CD14-positive monocyte (primary cell): ENCODE measurements around the gene ZNF296. TPM values are rescaled to one million over a fixed set of nuclear protein-coding genes. Genes with fewer than 3 reads are reported as not detected.

Experiments used
- DNase-seq, 3 donors: peaks; one replicate each; pipeline ENCODE4 v3.0.0-alpha.2; 2011 to 2022
- H2AFZ ChIP-seq: 2 replicates; pipeline ENCODE4 v1.6.0; 2012; ENCODE audit warnings: mild to moderate bottlenecking, low read depth, low read length, inconsistent platforms; ENCODE audit not compliant: insufficient read depth, poor library complexity, severe bottlenecking
- H3K27ac ChIP-seq, 2 donors: 1 replicate in 1 of 2; 2 replicates in 1 of 2; pipeline ENCODE4 v1.5.1; 2012 to 2013; ENCODE audit warnings: low read length in 2 of 2, control low read depth in 1 of 2, inconsistent platforms in 1 of 2, low read depth in 1 of 2, mild to moderate bottlenecking in 1 of 2
- H3K27me3 ChIP-seq, 2 donors: one replicate each; pipeline versions ENCODE4 v1.6.0 to v1.6.1; 2011 to 2013; ENCODE audit warnings: low read length in 2 of 2; ENCODE audit not compliant: control insufficient read depth in 2 of 2, insufficient read depth in 2 of 2
- H3K36me3 ChIP-seq, 2 donors: replicated peaks in 1 of 2; 1 replicate in 1 of 2; 2 replicates in 1 of 2; pipeline versions ENCODE4 v1.5.1 to v1.6.1; 2012 to 2013; ENCODE audit warnings: low read length in 2 of 2, control low read depth in 1 of 2, inconsistent platforms in 1 of 2, mild to moderate bottlenecking in 1 of 2; ENCODE audit not compliant: insufficient read depth in 2 of 2, control insufficient read depth in 1 of 2
- H3K4me1 ChIP-seq, 2 donors: 1 replicate in 1 of 2; 2 replicates in 1 of 2; pipeline versions ENCODE4 v1.5.1 to v1.6.1; 2012 to 2013; ENCODE audit warnings: low read length in 2 of 2, control low read depth in 1 of 2, inconsistent platforms in 1 of 2, mild to moderate bottlenecking in 1 of 2, moderate library complexity in 1 of 2; ENCODE audit not compliant: insufficient read depth in 2 of 2, control insufficient read depth in 1 of 2
- H3K4me2 ChIP-seq: replicated peaks from 2 replicates; pipeline ENCODE3; 2012; ENCODE audit warnings: low read length, moderate library complexity, mild to moderate bottlenecking; ENCODE audit not compliant: poor library complexity, severe bottlenecking; ENCODE audit errors: extremely low read depth
- H3K4me3 ChIP-seq, 3 experiments: fragments of 200-600 bp in 1 of 3; sonication (generic) in 1 of 3; replicated peaks in 1 of 3; 1 replicate in 2 of 3; 2 replicates in 1 of 3; pipeline ENCODE4 v1.5.1; 2011 to 2013; ENCODE audit warnings: low read length in 3 of 3, mild to moderate bottlenecking in 3 of 3, control low read depth in 2 of 3, low read depth in 2 of 3, inconsistent platforms in 1 of 3, moderate library complexity in 1 of 3
- H3K79me2 ChIP-seq: 2 replicates; pipeline ENCODE4 v1.6.0; 2012; ENCODE audit warnings: mild to moderate bottlenecking, control low read depth, inconsistent platforms, low read length, moderate library complexity; ENCODE audit not compliant: insufficient read depth
- H3K9ac ChIP-seq: 2 replicates; pipeline ENCODE4 v1.6.0; 2017; ENCODE audit warnings: low read length, mild to moderate bottlenecking; ENCODE audit not compliant: insufficient read depth, poor library complexity, severe bottlenecking
- H3K9me3 ChIP-seq, 2 donors: replicated peaks in 1 of 2; 1 replicate in 1 of 2; 2 replicates in 1 of 2; pipeline versions ENCODE4 v1.5.1 to v1.6.1; 2012 to 2013; ENCODE audit warnings: low read length in 2 of 2, control low read depth in 1 of 2; ENCODE audit not compliant: control insufficient read depth in 1 of 2, insufficient read depth in 1 of 2
- H4K20me1 ChIP-seq: 2 replicates; pipeline ENCODE4 v1.6.0; 2012; ENCODE audit warnings: mild to moderate bottlenecking, low read length, control low read depth, moderate library complexity; ENCODE audit not compliant: insufficient read depth
- H3K27ac Mint-ChIP-seq, 7 donors: one replicate each; pipeline ENCODE4 v1.8.0; 2020; ENCODE audit warnings: mild to moderate bottlenecking in 7 of 7, mixed read lengths in 7 of 7, moderate library complexity in 6 of 7, inconsistent platforms in 2 of 7
- H3K27me3 Mint-ChIP-seq, 3 donors: one replicate each; pipeline ENCODE4 v1.8.0; 2021 to 2022; ENCODE audit warnings: low read depth in 3 of 3, mild to moderate bottlenecking in 3 of 3, mixed read lengths in 3 of 3, moderate library complexity in 3 of 3, inconsistent platforms in 1 of 3
- H3K36me3 Mint-ChIP-seq, 2 donors: one replicate each; pipeline ENCODE4 v1.8.0; 2020; ENCODE audit warnings: mixed read lengths in 2 of 2, inconsistent platforms in 1 of 2, mild to moderate bottlenecking in 1 of 2
- H3K4me1 Mint-ChIP-seq: one replicate; pipeline ENCODE4 v1.8.0; 2020; ENCODE audit warnings: mild to moderate bottlenecking, mixed read lengths
- H3K4me3 Mint-ChIP-seq, 2 donors: one replicate each; pipeline ENCODE4 v1.8.0; 2020; ENCODE audit warnings: mild to moderate bottlenecking in 2 of 2, mixed read lengths in 2 of 2, moderate library complexity in 1 of 2
- H3K9me3 Mint-ChIP-seq, 7 donors: one replicate each; pipeline ENCODE4 v1.8.0; 2020 to 2022; ENCODE audit warnings: mixed read lengths in 7 of 7, mild to moderate bottlenecking in 6 of 7, moderate library complexity in 6 of 7, inconsistent platforms in 2 of 7
- CTCF ChIP-seq: fragments of 200-600 bp; IDR thresholded peaks from one replicate; pipeline ENCODE4 v1.8.0; 2022; ENCODE audit warnings: antibody characterized with exemption, mild to moderate bottlenecking
- WGBS: methylation state at CpG from one replicate; pipeline ENCODE4 v1.1.5; 2013; ENCODE audit warnings: missing lambda C conversion rate; ENCODE audit not compliant: insufficient coverage; 5-methylcytosine and 5-hydroxymethylcytosine counted together
- intact Hi-C, 2 donors: fragments of 100-400 bp; cut with micrococcal nuclease; formaldehyde crosslinking; loops; one replicate each; pipeline versions ENCODE4 v1.15.0 to v1.15.1; 2023
- polyA plus RNA-seq, 3 donors: library from polyadenylated mRNA; depleted of rRNA in 1 of 3; unstranded in 2 of 3; stranded (reverse) in 1 of 3; fragments of 300-500 nt in 2 of 3; fragments of >200 nt in 1 of 3; fragmentation: Illumina TruSeq in 2 of 3; gene quantifications; 1 replicate in 2 of 3; 2 replicates in 1 of 3; pipeline ENCODE4 v1.2.3, GENCODE V29; 2012 to 2021

ZNF296 gene
- polyA plus RNA-seq, 3 donors = 3.8 to 7.2 (median 6.5) TPM

- Histone ChIP-seq H3K27me3 (no peaks in the 10 kb centered on the region), H3K4me3 (no peak overlapping the region), H3K9me3 (no peaks in the 10 kb centered on the region), H3K4me2 (no peak overlapping the region), H3K79me2 (peaks cover 87% of the 10 kb centered on the region), H3K27ac (no peak overlapping the region), H2AFZ (no peak overlapping the region), H4K20me1 (peaks cover 85% of the 10 kb centered on the region), H3K36me3 (peaks cover 0 to 5% of the 10 kb centered on the region in 2 donors), H3K9ac (no peak overlapping the region), H3K4me1 (peaks cover 8 to 11% of the 10 kb centered on the region in 2 donors)
- WGBS = 32% methylated on average over 13 of the region's 16 CpGs
- no peak for DNase-seq
- TF ChIP-seq CTCF = no peak
- Mint-ChIP-seq H3K27me3 (no peaks in the 10 kb centered on the region), H3K4me3 (no peak overlapping the region), H3K36me3 (peaks cover 3 to 14% of the 10 kb centered on the region in 2 donors), H3K27ac (peak overlapping the region in 1 of 7 donors; percentile 70), H3K9me3 (no peaks in the 10 kb centered on the region), H3K4me1 (peaks cover 26% of the 10 kb centered on the region)
- intact Hi-C loops = no loop called here
Observed at GRCh38 chr19:45104658-45105349, 28.5 kb upstream of the ZNF296 start.

- 59% methylated on average over 22 of the region's 26 CpGs for WGBS
- no peaks in the 10 kb centered on the region for H3K27me3 ChIP-seq
- peak overlapping the region in 2 of 7 donors; percentile 58 for H3K27ac Mint-ChIP-seq
- peaks cover 87% of the 10 kb centered on the region for H3K79me2 ChIP-seq
- H3K36me3 ChIP-seq = peaks cover 0 to 14% of the 10 kb centered on the region in 2 donors
- peak overlapping the region; percentile 8 for H3K9ac ChIP-seq
- H3K27me3 Mint-ChIP-seq = peaks cover 0 to 3% (median 0%) of the 10 kb centered on the region in 3 donors
- no peaks in the 10 kb centered on the region for H3K9me3 ChIP-seq
- no peak overlapping the region for H2AFZ ChIP-seq
- H3K4me3 ChIP-seq = peak overlapping the region in 2 of 3 experiments; percentile 33 to 57
- H3K4me1 Mint-ChIP-seq = peaks cover 28% of the 10 kb centered on the region
- H3K4me1 ChIP-seq = peaks cover 8 to 11% of the 10 kb centered on the region in 2 donors
- H3K27ac ChIP-seq = peak overlapping the region in 1 of 2 donors; percentile 13
- TF ChIP-seq CTCF = no peak
- peak overlapping the region; percentile 48 to 66 for H3K4me3 Mint-ChIP-seq
- peak overlapping the region; percentile 50 for H3K4me2 ChIP-seq
- intact Hi-C loops = no loop called here
- peaks cover 5 to 9% of the 10 kb centered on the region in 2 donors for H3K36me3 Mint-ChIP-seq
- peaks cover 87% of the 10 kb centered on the region for H4K20me1 ChIP-seq
- no peaks in the 10 kb centered on the region for H3K9me3 Mint-ChIP-seq
- no peak for DNase-seq
Observed at GRCh38 chr19:45103508-45104319, 27.4 kb upstream of the ZNF296 start.
